ENCODE measurements around the gene BMP6. TPM values are rescaled to one million over a fixed set of nuclear protein-coding genes. Genes with fewer than 3 reads are reported as not detected.

BMP6 gene
- polyA plus RNA-seq, 1 donor (not counting 4 experiments of a cell fraction or from before 2014, with no cell fraction given), result 0.05 TPM

- no peaks in the 10 kb centered on the region for H3K79me2 ChIP-seq (ENCODE audit: control insufficient read depth, insufficient read depth, low read length)
- no peak for TF ChIP-seq EZH2 (IDR thresholded peaks at IDR 0.05; ENCODE audit: low read length)
- no peak for TF ChIP-seq CTCF (optimal IDR thresholded peaks at IDR 0.05 in 1 of 3, IDR thresholded peaks at IDR 0.05 in 1 of 3, conservative IDR thresholded peaks at IDR 0.05 in 1 of 3; ENCODE audit: extremely low read depth in 1 of 3, insufficient read depth in 2 of 3, low read length in 3 of 3)
- H4K20me1 ChIP-seq (ENCODE audit: control insufficient read depth, extremely low read depth, insufficient read depth, low read length), result no peaks in the 10 kb centered on the region
- H3K36me3 ChIP-seq (ENCODE audit: control insufficient read depth in 2 of 2, extremely low read depth in 1 of 2, insufficient read depth in 2 of 2, low read length in 2 of 2), result peaks cover 34 to 50% of the 10 kb centered on the region in 2 experiments
- H2AFZ ChIP-seq (ENCODE audit: control insufficient read depth, low read length), result no peak overlapping the region
- FAIRE-seq (no peak), DNase-seq (ENCODE audit: low read depth, low spot score) (no peak)
- dilution Hi-C loops (cut with MboI; ENCODE audit: extremely low pct_ligation_motif_present, low sequenced_read_pairs), result no loop called here
- no peaks in the 10 kb centered on the region for H3K9me3 ChIP-seq (ENCODE audit: control insufficient read depth, low read depth, low read length)
- no peak overlapping the region for H3K4me2 ChIP-seq (ENCODE audit: control insufficient read depth, extremely low read depth, insufficient read depth, low read depth, low read length)
- H3K27me3 ChIP-seq (ENCODE audit: control insufficient read depth, extremely low read depth, insufficient read depth, low read length), result no peaks in the 10 kb centered on the region
- H3K4me3 ChIP-seq (ENCODE audit: control insufficient read depth in 2 of 3, extremely low read depth in 1 of 3, insufficient read depth in 2 of 3, low read depth in 1 of 3, low read length in 3 of 3), result no peak overlapping the region
- H3K9me1 ChIP-seq (ENCODE audit: control insufficient read depth, extremely low read depth, insufficient read depth, low read length), result no peaks in the 10 kb centered on the region
- H3K27ac ChIP-seq (ENCODE audit: control insufficient read depth, insufficient read depth, low read length), result no peak overlapping the region
- no peak overlapping the region for H3K9ac ChIP-seq (ENCODE audit: control insufficient read depth, extremely low read depth, insufficient read depth, low read length)
- H3K4me1 ChIP-seq (ENCODE audit: control insufficient read depth, extremely low read depth, insufficient read depth, low read length), result peaks cover 8% of the 10 kb centered on the region
Measured at GRCh38 chr6:7883381-7883780, 157.5 kb downstream of the BMP6 start.

GRCh38 chr6:7886132-7886531 is 160.2 kb downstream of the BMP6 start:
- FAIRE-seq (no peak), DNase-seq (ENCODE audit: low read depth, low spot score) (no peak)
- TF ChIP-seq EZH2 (IDR thresholded peaks at IDR 0.05; ENCODE audit: low read length), result no peak
- TF ChIP-seq CTCF (optimal IDR thresholded peaks at IDR 0.05 in 1 of 3, IDR thresholded peaks at IDR 0.05 in 1 of 3, conservative IDR thresholded peaks at IDR 0.05 in 1 of 3; ENCODE audit: extremely low read depth in 1 of 3, insufficient read depth in 2 of 3, low read length in 3 of 3), result no peak
- H3K9me1 ChIP-seq (ENCODE audit: control insufficient read depth, extremely low read depth, insufficient read depth, low read length), result no peaks in the 10 kb centered on the region
- H3K27me3 ChIP-seq (ENCODE audit: control insufficient read depth, extremely low read depth, insufficient read depth, low read length), result no peaks in the 10 kb centered on the region
- no peak overlapping the region for H2AFZ ChIP-seq (ENCODE audit: control insufficient read depth, low read length)
- H3K27ac ChIP-seq (ENCODE audit: control insufficient read depth, insufficient read depth, low read length), result no peak overlapping the region
- no peaks in the 10 kb centered on the region for H4K20me1 ChIP-seq (ENCODE audit: control insufficient read depth, extremely low read depth, insufficient read depth, low read length)
- no peaks in the 10 kb centered on the region for H3K79me2 ChIP-seq (ENCODE audit: control insufficient read depth, insufficient read depth, low read length)
- no peaks in the 10 kb centered on the region for H3K9me3 ChIP-seq (ENCODE audit: control insufficient read depth, low read depth, low read length)
- peaks cover 41 to 57% of the 10 kb centered on the region in 2 experiments for H3K36me3 ChIP-seq (ENCODE audit: control insufficient read depth in 2 of 2, extremely low read depth in 1 of 2, insufficient read depth in 2 of 2, low read length in 2 of 2)
- H3K4me2 ChIP-seq (ENCODE audit: control insufficient read depth, extremely low read depth, insufficient read depth, low read depth, low read length), result no peak overlapping the region
- dilution Hi-C loops (cut with MboI; ENCODE audit: extremely low pct_ligation_motif_present, low sequenced_read_pairs), result no loop called here
- no peak overlapping the region for H3K9ac ChIP-seq (ENCODE audit: control insufficient read depth, extremely low read depth, insufficient read depth, low read length)
- H3K4me3 ChIP-seq (ENCODE audit: control insufficient read depth in 2 of 3, extremely low read depth in 1 of 3, insufficient read depth in 2 of 3, low read depth in 1 of 3, low read length in 3 of 3), result no peak overlapping the region
- H3K4me1 ChIP-seq (ENCODE audit: control insufficient read depth, extremely low read depth, insufficient read depth, low read length), result peaks cover 8% of the 10 kb centered on the region

All from keratinocyte (primary cell).